ENCODE measurements around the gene MXI1.

MXI1 gene

GRCh38 chr10:110216942-110217661 lies 9.7 kb downstream of the MXI1 start:
- DNase-seq, result no peak

GRCh38 chr10:110217662-110218008 lies 10.2 kb downstream of the MXI1 start:
- no peak for DNase-seq

- no peak for DNase-seq
These were observed 11.2 kb downstream of the MXI1 start for GRCh38 chr10:110218632-110219031.

- DNase-seq, result no peak
These were observed 12.5 kb downstream of the MXI1 start for GRCh38 chr10:110219884-110220283.

- no peak for DNase-seq
These were observed 13.0 kb downstream of the MXI1 start for GRCh38 chr10:110220398-110220797.

GRCh38 chr10:110221044-110221720 lies 13.8 kb downstream of the MXI1 start:
- DNase-seq, result no peak

- no peak for DNase-seq
These were observed 14.4 kb downstream of the MXI1 start for GRCh38 chr10:110221721-110222261.

- no peak for DNase-seq
These were observed 15.4 kb downstream of the MXI1 start for GRCh38 chr10:110222641-110223297.

GRCh38 chr10:110223298-110223925 lies 16.0 kb downstream of the MXI1 start:
- no peak for DNase-seq

GRCh38 chr10:110224992-110225391 lies 17.6 kb downstream of the MXI1 start:
- no peak for DNase-seq

GRCh38 chr10:110225441-110225755 lies 18.0 kb downstream of the MXI1 start:
- no peak for DNase-seq

GRCh38 chr10:110225756-110226542 lies 18.5 kb downstream of the MXI1 start:
- peak; percentile 19 for DNase-seq

- DNase-seq, result no peak
These were observed 19.1 kb downstream of the MXI1 start for GRCh38 chr10:110226543-110226925.

GRCh38 chr10:110226926-110227641 lies 19.7 kb downstream of the MXI1 start:
- no peak for DNase-seq

- no peak for DNase-seq
These were observed 20.7 kb downstream of the MXI1 start for GRCh38 chr10:110228066-110228465.

- no peak for DNase-seq
These were observed 21.8 kb downstream of the MXI1 start for GRCh38 chr10:110229155-110229554.

GRCh38 chr10:110233846-110234245 lies 26.4 kb downstream of the MXI1 start:
- no peak for DNase-seq

- no peak for DNase-seq
These were observed 30.6 kb downstream of the MXI1 start for GRCh38 chr10:110237894-110238480.

GRCh38 chr10:110239892-110240291 lies 32.5 kb downstream of the MXI1 start:
- DNase-seq, result no peak

GRCh38 chr10:110241407-110241806 lies 34.0 kb downstream of the MXI1 start:
- no peak for DNase-seq

- no peak for DNase-seq
These were observed 34.4 kb downstream of the MXI1 start for GRCh38 chr10:110241841-110242240.

GRCh38 chr10:110242511-110242910 lies 35.1 kb downstream of the MXI1 start:
- no peak for DNase-seq

All from NCI-H748 treated with DMSO at 0.1 percent for 48 hours (cell line).